ACC112 (cell line): ENCODE data around the gene HTT.

ENCODE experiments used
- H2AFZ ChIP-seq: fragments of 200-600 bp; sonication (generic); one replicate; pipeline ENCODE4 v1.6.0; 2017; ENCODE audit warnings: antibody characterized with exemption, low read length; ENCODE audit not compliant: unreplicated experiment
- H3K27ac ChIP-seq: fragments of 200-600 bp; sonication (generic); 2 replicates; pipeline ENCODE4 v1.5.1; 2014; ENCODE audit warnings: low read depth, mild to moderate bottlenecking, antibody characterized with exemption, low read length, moderate library complexity
- H3K27me3 ChIP-seq: fragments of 200-600 bp; sonication (generic); 2 replicates; pipeline ENCODE4 v1.6.1; 2014; ENCODE audit warnings: mild to moderate bottlenecking, antibody characterized with exemption, low read length, moderate library complexity, mixed read lengths; ENCODE audit not compliant: insufficient read depth
- H3K36me3 ChIP-seq: fragments of 200-600 bp; sonication (generic); 2 replicates; pipeline ENCODE4 v1.6.1; 2016; ENCODE audit warnings: mild to moderate bottlenecking, antibody characterized with exemption, low read length, moderate library complexity, mixed read lengths; ENCODE audit not compliant: insufficient read depth
- H3K4me1 ChIP-seq: fragments of 200-600 bp; sonication (generic); one replicate; pipeline ENCODE4 v1.6.1; 2016; ENCODE audit warnings: low read length, mixed read lengths; ENCODE audit not compliant: insufficient read depth, unreplicated experiment, control insufficient read depth
- H3K4me3 ChIP-seq: fragments of 200-600 bp; sonication (generic); 2 replicates; pipeline ENCODE4 v1.5.1; 2014; ENCODE audit warnings: mild to moderate bottlenecking, low read depth, low read length
- H3K79me2 ChIP-seq: fragments of 200-600 bp; sonication (generic); one replicate; pipeline ENCODE4 v1.6.0; 2016; ENCODE audit warnings: low read length; ENCODE audit not compliant: control insufficient read depth, unreplicated experiment, insufficient read depth

The HTT gene

GRCh38 chr4:3262208-3263052 is 187.9 kb downstream of the HTT start:
- Histone ChIP-seq H3K27me3 (no peaks in the 10 kb centered on the region), H3K4me3 (no peak overlapping the region), H2AFZ (no peak overlapping the region), H3K27ac (no peak overlapping the region), H3K79me2 (no peaks in the 10 kb centered on the region), H3K36me3 (no peaks in the 10 kb centered on the region), H3K4me1 (no peaks in the 10 kb centered on the region)

GRCh38 chr4:3263053-3263875 is 188.8 kb downstream of the HTT start:
- Histone ChIP-seq H3K27me3 (no peaks in the 10 kb centered on the region), H3K27ac (no peak overlapping the region), H3K79me2 (no peaks in the 10 kb centered on the region), H2AFZ (no peak overlapping the region), H3K4me1 (no peaks in the 10 kb centered on the region), H3K36me3 (no peaks in the 10 kb centered on the region), H3K4me3 (no peak overlapping the region)

GRCh38 chr4:3263876-3264193 is 189.4 kb downstream of the HTT start:
- no peaks in the 10 kb centered on the region for H3K79me2 ChIP-seq
- H3K36me3 ChIP-seq, result no peaks in the 10 kb centered on the region
- H3K4me1 ChIP-seq, result no peaks in the 10 kb centered on the region
- no peak overlapping the region for H3K4me3 ChIP-seq
- no peak overlapping the region for H2AFZ ChIP-seq
- no peak overlapping the region for H3K27ac ChIP-seq
- H3K27me3 ChIP-seq, result no peaks in the 10 kb centered on the region

- Histone ChIP-seq H3K27me3 (no peaks in the 10 kb centered on the region), H3K4me1 (no peaks in the 10 kb centered on the region), H2AFZ (no peak overlapping the region), H3K4me3 (no peak overlapping the region), H3K79me2 (no peaks in the 10 kb centered on the region), H3K27ac (no peak overlapping the region), H3K36me3 (no peaks in the 10 kb centered on the region)
Measured at GRCh38 chr4:3266076-3266475, 191.6 kb downstream of the HTT start.

GRCh38 chr4:3267576-3268394 is 193.3 kb downstream of the HTT start:
- no peak overlapping the region for H3K27ac ChIP-seq
- no peak overlapping the region for H2AFZ ChIP-seq
- H3K79me2 ChIP-seq, result no peaks in the 10 kb centered on the region
- no peaks in the 10 kb centered on the region for H3K36me3 ChIP-seq
- H3K27me3 ChIP-seq, result peaks cover 8% of the 10 kb centered on the region; the same call in 1 of the 2 replicates
- H3K4me1 ChIP-seq, result no peaks in the 10 kb centered on the region
- H3K4me3 ChIP-seq, result no peak overlapping the region

- H3K4me1 ChIP-seq, result no peaks in the 10 kb centered on the region
- H3K27ac ChIP-seq, result no peak overlapping the region
- H3K36me3 ChIP-seq, result no peaks in the 10 kb centered on the region
- no peak overlapping the region for H3K4me3 ChIP-seq
- no peak overlapping the region for H2AFZ ChIP-seq
- peaks cover 8% of the 10 kb centered on the region; the same call in 1 of the 2 replicates for H3K27me3 ChIP-seq
- no peaks in the 10 kb centered on the region for H3K79me2 ChIP-seq
Measured at GRCh38 chr4:3268395-3269104, 194.1 kb downstream of the HTT start.

- H3K79me2 ChIP-seq, result no peaks in the 10 kb centered on the region
- no peak overlapping the region for H3K27ac ChIP-seq
- H3K36me3 ChIP-seq, result no peaks in the 10 kb centered on the region
- H3K4me1 ChIP-seq, result no peaks in the 10 kb centered on the region
- H3K27me3 ChIP-seq, result peaks cover 8% of the 10 kb centered on the region; the same call in 1 of the 2 replicates
- H3K4me3 ChIP-seq, result no peak overlapping the region
- H2AFZ ChIP-seq, result no peak overlapping the region
Measured at GRCh38 chr4:3269105-3269927, 194.8 kb downstream of the HTT start.

GRCh38 chr4:3269991-3270611 is 195.6 kb downstream of the HTT start:
- no peaks in the 10 kb centered on the region for H3K36me3 ChIP-seq
- H3K27me3 ChIP-seq, result peaks cover 8% of the 10 kb centered on the region; the same call in 1 of the 2 replicates
- no peak overlapping the region for H3K4me3 ChIP-seq
- H3K27ac ChIP-seq, result no peak overlapping the region
- H3K4me1 ChIP-seq, result no peaks in the 10 kb centered on the region
- H2AFZ ChIP-seq, result no peak overlapping the region
- no peaks in the 10 kb centered on the region for H3K79me2 ChIP-seq

GRCh38 chr4:3271131-3271530 is 196.7 kb downstream of the HTT start:
- no peaks in the 10 kb centered on the region for H3K4me1 ChIP-seq
- no peaks in the 10 kb centered on the region for H3K79me2 ChIP-seq
- no peak overlapping the region for H3K4me3 ChIP-seq
- no peaks in the 10 kb centered on the region for H3K36me3 ChIP-seq
- no peak overlapping the region for H3K27ac ChIP-seq
- peaks cover 8% of the 10 kb centered on the region; the same call in 1 of the 2 replicates for H3K27me3 ChIP-seq
- H2AFZ ChIP-seq, result no peak overlapping the region
